ENCODE data around the gene SNRPA1.

Gene SNRPA1

DNA sequence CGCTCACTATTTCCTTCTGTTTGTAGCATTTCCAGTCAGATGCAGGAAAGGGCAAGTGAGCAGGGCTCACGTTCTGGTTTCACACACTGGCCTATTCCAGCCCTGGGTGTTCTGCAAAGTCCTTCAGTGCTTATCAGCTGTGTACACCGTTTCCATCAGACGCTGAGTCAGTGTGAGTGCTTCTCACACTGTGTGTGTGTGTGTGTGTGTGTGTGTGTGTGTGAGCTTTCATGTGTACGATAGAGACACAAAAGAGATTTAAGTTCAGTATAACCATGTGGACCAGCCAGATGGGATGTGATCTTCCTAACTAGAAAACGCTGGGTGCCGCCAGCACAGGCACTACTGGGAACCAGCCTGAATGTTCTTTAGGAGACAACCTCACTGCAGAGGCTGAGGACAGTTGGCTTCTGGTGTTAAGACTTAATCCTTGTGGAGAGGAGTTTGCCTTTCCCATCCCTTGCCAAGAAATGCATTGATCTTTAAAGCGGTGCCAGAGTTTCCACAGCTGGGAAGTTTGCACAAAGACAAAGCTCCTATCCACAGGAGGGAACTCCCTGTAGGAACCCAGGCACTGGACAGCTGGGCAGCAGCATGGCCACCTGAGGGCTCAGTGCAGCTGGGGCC is 39.3 kb downstream of the SNRPA1 start:
- DNase-seq, result no peak

DNA sequence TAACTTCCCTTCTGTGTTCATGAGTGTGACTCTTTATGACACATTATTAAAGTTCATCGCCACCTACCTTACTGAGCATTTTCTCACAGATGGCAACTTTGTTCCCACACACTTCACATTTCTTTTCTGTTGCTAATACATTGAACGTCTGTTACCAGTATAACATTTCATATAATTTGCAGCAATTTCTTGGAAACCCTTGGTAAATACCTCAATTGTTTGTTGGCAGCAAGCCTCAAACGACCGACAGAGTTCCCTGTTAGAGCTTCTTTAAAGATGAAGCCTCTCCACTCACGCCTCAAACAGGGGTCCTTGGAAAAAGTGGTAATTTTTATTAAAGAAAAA is 40.0 kb downstream of the SNRPA1 start:
- no peak for DNase-seq

DNA sequence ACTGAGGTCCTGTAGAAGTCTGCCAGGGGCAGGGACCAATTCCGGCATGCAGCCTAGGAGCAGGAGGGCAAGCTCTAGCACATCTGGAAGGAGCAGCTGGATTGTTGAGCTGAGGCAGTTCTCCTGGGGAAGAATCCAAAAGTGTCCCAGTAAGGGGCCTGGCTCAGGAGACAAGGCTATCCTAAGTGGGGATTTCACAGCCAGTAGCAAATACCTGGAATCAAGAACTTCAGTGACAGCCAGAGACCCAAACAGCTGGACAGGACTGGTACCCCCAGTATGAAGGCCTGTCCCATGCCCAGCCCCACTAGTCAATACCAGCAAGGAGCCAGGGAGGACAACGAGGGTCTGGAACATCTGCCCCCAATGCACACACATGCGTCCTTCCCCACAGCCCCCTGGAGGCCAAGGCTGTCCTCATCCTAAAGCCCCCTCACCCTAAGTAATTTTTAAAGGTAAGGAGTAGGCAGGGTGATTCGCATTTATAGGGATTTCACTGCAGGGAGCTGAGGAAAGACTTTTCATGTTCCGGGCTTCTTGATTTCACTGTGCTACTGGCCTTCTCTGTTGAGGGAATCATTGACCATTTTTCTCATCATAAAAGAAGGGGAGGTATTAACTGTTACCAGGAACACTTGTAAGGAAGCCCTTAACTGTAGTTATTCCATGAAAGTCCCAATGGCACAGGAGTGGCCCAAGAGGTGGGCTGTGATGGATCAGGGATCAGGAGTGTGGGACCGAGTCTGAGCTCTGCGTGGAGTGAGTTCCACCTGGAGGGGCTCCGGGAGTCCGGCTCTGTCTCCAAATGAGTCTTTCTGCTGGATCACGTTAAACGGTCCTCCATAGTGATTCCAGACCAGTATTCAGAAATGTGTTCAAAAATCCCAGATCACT is 40.6 kb downstream of the SNRPA1 start:
- DNase-seq, result no peak

DNA sequence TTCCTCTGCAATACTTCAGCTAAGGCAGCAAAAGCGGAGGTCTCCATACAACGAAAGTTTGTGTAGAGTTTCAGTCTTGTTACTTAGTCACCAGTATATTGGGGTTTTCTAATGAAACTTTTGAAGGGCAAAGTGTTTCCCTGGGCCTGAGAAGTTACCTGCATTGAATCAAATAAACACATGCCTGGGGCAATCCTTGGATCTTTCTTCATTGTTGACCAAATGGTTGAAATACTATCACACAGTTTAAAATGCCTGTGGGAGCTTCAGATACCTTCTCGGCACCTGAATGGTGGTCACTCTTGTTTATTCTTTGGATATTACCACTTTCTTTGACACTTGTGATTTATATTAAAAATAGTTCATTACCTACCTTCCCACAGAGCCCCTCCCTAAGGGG is 42.2 kb downstream of the SNRPA1 start:
- no peak for DNase-seq

DNA sequence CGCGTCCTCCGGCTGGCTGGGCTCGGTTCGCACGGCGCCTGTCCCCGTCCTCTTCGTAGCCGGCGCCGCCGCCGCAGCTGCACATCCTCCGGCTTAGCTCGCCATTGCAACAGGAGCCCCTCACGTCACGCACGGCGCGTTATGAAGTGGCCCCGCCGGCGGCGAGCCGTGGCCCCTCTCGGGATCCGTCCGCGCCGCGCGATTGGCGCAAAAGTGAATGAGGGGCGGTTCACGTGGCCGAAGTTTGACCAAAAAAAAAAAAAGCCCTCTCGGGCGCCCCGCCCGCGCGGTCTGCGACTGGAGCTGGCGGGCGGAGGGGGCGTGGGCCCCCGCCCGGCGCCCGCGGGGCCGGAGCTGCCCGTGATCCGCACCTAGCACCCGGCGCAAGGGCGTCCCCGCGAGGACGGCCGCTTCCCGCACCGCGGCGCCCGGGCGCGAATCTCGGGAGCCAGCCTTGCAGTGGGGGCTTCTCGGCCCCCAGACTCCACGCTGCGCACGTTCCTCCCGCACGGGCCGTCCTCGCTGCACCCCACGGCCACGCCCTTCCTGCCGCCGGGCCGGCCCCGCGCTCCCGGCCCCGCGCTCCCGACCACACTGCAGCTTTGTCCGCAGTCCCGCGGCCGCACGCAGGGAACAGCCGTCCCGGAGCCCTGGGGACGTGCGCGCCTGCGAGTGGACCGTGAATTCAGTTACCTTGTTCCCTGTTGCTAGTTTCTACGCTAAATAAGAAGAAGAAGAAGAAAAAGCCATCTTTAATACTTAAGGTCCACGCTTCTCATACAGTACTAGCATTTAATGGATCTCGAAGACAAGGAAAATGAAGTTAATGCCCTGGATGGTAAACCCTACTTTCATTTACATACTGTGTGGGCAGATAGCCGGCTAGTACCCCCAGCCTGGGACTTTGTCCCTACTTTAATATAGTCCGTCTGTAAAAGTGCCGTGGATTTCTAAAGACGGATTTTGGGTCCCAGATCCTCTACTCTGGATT is 42.9 kb downstream of the SNRPA1 start, which contains the start of gene CHSY1:
Gene CHSY1 (minus strand): TSS at position 219 of the 991 bp plus-strand sequence. CDS start 592 bp downstream, outside the sequence.
- DNase-seq, result peak; percentile 92

DNA sequence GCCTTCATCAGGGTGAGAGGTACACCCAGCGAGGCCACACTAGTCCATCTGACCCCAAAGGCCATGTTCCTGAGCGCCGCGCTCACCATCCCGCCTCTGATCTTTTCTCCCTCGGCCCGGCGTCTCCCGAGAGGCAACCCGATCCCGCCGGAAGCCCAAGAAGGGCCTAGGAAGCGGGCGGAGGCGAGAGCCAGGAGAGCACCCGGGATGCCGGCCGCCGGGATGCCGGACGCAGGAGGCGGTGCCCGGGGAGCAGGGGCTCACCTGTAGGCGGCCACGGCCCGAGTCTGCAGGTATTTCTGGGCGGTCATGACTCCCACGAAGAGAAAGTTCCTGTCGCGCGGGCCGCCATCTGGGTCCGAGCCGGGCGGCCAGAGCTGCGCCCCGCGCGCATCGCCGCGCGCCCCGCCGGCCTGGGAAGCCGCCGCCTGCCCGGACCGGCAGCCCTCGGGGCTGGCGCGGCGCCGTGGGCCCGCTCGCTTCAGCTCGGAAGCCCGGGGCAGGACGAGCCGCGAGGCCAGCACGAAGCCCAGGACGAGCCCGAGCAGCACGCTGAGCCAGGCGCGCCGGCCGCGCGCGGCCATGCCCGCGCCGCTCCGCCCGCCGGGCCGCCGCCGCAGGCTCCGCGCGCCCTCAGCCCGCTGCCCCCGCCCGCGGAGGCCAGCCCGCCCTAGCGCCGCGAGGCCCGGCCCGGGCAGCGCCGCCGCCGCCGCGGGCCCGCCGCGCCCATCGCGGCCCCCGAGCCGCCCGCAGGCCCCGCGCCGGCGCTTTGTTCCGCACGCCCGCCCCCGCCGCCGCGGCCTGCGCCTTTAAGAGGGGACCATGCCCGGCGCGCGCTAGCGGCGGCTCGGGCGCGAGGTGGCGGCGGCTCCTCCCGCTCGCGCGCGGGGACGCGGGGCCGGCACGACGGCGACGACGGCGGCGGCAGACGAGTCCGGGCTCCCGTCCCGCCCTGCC is 43.9 kb downstream of the SNRPA1 start:
- no peak for DNase-seq

DNA sequence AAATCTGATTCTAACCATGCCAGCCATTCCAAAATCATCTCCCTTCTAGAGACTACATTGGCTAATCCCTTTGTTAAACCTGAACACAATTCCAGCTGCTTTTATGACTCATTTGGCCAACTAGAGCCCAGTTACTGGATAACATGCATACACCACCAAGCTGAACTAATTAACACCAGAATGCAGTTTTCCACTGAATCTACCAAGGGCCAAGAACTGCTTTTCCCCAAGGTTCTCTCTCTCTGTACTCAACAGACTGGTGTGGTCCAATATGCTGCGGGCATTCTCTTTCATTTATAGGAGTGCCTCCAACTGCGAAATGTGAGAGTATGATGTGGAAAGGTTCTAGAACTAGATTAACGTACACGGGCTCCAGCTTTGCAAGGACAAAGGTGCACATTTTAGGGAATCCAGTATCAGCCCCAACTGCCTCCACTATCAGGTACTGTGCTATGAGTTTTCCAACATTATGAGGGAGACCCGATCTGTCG is 44.7 kb downstream of the SNRPA1 start:
- no peak for DNase-seq

DNA sequence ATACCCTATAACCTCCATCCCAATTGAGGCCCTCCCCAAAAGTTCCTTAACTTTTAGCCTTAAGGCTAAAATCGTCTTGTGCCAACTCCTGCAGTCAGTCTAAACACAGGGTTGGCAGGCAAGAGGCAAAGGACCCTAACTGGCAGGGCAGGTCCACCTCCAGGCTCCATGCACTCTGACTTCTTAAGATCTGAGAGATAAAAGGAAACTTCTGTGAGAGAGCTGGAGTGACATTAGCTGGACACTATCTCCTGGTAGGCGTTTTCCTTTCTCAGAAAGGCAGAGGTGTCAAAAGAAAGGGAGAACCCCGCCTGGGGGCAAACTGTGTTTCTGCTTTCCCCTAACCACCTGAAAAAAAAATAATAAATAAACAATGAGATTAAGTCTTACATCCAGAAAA is 46.8 kb downstream of the SNRPA1 start:
- no peak for DNase-seq

DNA sequence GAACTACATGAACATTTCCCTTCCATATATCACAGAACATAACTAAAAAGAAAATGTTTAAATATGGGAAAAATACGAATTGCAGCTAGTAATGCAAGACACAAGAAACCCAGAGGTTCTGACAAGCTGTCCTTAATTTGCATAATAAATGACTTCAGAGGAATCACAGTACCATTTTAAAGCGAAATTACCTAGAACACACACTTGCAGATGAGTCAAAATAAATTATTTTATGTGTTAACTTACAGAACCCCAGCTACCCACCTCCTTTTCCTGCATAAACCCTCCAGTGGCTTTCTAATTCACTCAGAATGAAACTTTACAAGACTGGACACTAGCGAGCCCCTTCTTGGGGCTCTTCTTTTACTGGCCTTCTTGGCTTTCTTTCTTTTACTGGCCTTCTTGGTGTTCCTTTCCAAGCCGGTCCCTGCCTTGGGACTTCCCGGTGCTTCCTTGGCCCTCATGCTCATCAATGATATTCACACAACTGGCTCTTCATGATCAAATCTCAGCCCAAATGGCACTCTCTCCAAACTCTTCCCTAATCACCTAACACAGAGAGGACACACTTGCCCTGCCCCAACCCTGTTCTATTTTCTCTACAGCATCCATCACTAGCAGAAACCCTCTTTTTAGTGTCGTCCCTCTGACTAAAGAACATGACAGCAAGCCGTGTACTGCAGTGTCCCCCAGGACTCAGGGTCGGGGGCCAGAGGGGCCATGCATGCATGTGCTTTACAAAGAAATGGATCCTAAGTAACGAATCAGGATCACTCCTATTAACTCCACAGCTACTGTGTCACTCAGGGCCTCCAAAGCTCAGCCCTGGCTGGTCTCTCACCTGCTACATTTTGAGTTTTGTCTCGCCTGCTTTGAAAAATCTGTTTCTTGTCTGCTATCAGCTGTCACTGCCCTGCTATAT is 48.0 kb downstream of the SNRPA1 start:
- no peak for DNase-seq

DNA sequence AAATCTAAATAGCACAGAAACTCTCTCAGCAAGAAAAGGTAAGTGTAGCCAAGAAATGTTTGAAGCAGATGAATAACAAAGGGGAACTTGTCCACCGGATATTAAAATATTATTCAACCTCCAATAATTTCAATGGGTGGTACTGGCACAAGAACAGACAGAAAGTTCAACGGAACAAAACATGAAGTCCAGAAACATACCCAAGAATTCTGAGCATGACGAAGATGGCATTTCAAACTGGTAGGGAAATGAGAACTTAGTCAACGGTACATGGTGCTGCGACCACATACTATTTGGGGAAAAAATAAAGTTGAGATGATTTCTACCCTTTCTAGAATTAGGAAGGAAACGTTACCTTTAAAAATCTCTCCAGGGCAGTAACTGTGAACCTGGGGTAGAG is 48.7 kb downstream of the SNRPA1 start:
- no peak for DNase-seq

DNA sequence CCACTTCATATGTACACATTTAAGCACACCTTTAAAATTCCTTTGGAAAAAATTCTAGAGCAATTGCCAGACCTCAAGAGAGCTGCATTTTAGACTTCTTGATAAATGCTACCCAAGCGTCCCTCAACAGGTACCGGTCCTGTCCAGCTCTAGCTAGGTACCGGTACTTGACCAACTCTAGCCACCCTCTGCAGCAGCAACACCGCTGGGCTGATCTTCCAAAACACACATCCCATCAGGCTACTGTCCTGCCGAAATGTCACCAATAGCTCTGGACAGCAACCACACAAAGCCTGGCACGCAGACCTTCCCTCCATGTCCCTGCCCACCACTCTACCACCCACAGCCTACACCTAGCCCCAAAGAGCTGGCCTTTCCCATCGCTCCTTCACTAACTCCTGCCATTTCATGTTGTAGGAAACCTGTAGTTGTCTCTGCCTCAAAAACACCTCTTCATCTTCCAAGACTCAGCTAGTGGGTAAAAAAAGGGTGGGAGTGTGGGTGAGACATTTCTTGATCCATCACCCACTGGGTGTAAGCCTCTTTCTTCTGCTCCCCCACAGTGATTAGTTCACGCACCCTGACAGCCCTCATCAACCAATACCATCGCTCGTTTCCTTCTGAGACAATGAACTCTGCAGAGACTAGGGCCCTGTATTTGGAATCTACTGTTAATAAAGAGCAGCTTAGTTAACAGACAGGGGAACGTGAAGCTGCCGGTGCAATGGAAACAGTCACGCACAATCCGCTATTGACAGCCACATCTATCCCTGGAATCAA is 50.0 kb downstream of the SNRPA1 start:
- no peak for DNase-seq

DNA sequence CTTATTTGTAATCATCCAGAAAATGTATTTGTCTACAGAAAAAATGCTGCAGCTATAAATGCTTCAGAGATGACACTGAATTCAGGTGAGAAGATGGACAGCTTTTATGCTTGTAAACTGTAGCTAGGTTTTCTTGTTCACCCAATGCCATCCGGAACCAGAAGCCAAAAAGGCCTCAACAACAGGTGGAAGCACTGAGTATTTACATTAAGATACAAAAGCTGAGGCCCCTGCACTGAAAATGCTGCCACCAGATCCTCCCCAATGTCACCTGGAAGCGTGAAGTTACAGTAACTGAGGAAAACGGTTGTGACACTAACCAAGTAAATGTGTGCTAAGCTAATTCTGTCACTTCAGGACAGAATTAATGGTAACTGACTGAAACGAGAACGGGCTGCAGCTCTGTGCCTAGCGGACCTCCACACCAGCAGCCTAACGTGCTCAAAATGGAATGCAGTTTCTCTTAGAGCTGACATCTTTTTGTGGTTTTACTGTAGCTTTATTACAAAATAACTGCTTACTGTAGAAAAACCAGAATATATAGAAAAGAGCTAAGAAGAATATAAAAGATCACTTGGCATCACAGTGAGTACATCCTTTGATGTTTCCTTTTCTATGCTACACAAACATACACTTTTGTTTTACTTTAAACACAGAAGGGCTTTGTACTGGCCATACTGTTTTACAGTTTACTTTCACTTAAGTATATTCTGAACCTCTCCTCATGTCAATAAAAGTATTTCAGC is 50.8 kb downstream of the SNRPA1 start:
- no peak for DNase-seq

DNA sequence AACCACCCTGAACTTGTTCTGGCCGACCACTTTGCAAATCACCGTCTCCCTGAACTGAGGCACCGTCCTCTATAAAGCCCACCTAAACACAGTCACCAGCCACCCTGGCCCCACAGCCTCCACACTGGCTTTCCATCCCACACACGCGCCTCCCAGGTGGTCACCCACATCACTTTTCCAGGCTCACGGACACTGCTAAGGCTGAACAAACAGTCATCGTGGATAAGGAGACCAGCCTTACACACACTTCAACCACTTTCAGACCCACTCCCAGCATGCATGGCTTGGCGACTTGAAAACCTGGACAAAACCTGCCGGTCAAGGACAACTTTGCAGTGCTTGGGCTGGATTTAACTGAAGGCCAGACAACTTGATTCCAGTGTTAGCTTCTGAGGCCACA is 51.6 kb downstream of the SNRPA1 start:
- DNase-seq, result no peak

DNA sequence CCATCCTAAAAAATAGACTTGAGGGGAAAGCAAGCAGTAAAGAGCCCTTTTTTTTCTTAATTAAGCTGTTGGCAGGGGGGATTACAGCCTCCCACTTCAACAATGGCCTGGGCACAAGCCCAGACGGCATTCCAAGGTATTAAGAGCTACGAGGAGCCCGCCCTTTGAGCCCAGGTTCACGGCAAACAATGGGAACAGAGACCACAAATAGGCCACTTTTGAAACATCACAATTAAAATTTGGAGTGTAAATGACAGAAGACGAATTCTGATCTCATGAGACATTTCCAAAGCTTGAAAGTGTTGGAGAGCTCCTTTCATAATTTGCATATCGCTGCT is 52.1 kb downstream of the SNRPA1 start:
- no peak for DNase-seq

DNA sequence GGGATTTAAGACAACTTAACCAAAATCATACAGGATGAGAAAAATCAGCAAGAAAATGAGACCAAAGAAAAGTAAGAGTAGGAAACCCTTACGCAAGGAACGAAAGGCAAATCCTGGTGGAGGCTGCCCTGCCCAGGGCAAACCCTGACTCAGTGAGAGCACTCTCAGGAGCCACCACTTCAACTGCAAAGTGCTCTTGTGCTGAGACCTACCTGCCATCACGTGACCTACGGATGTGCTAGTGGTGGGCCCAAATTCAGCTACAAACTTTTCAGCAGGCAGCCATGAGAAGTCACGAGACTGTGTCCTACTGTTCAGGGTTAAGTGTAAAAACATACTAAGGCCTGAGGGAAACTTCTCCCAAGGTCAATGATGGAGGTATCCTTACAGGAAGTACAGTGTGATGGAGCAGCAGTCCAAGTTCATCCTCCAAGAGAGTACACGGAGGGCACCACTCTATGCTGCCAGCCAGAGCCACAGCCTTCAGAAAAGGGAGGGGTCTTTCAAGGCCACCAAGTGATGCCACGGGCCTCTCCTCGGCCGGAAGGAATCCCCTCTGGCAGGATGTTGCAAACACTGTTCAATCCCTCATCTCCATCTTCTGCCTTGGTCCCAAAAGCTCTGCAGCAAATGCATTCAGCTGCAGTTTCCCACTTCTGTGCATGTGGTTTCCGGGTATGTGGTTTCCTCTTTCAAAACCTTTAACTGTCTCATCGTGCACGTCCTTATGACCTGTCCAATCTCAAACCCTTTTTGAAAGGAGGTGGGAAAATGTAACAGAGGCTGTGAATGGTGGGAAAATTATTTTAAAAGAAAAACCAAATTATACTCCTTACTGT is 52.7 kb downstream of the SNRPA1 start:
- DNase-seq, result no peak

DNA sequence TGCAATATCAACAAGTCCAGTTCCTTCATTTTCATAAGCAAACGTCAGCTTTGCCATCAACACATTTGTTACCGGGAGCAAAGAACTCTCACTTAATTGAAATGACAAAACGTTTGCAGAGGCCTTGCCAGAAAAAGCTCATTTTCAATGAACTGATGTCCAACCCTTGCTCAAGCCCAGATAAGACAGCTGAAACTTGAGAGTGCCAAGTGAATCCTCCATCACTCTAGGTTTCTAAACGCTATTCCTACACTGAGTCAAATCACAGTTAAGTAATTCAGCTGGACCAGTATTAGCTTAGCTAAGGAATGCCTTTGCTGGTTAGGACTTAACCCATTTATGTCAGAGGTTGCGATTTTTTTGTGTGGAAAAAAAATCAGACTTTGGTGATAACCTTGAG is 54.7 kb downstream of the SNRPA1 start:
- no peak for DNase-seq

DNA sequence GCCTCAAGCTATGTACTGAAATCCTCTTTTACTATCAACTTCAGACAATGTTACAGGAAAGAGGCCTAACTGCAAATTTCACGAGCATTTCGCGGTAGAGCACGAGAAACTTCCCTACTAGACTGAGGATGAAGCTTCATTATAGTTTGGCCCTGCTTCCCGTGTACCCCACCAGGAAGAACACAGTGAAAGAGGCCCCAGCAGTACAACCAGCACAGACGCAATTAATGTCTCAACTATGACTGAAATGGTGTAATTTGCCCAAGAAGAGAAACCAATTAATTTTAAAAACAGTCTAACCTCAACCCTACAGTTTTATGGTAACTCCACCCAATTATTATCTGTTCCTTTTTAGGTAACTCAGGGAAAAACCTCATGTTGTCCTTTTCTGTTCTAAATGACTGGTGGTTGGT is 55.3 kb downstream of the SNRPA1 start:
- no peak for DNase-seq

DNA sequence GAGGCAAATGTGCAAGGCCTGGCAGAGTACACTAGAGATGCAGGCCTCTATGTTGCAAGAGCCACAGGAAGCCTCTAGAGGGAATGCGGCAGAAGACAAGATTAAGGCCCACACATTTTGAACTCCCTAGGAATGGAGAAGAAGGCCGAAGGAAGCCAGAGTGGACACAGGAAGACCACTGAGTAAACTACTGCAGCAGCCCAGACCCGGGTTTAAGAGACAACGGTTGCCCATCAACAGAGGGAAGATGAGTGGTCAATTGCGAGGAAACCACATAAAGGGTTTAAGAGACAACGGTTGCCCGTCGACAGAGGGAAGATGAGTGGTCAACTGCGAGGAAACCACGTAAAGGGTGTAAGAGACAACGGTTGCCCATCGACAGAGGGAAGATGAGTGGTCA is 57.8 kb downstream of the SNRPA1 start:
- DNase-seq, result no peak
